Body of pancreas (tissue), 4 donors: ENCODE data around the gene PRPSAP2. TPM values are rescaled to one million over a fixed set of nuclear protein-coding genes. Genes with fewer than 3 reads are reported as not detected.

Experiments
- ATAC-seq: fragments of 150-250 bp; one replicate; pipeline ENCODE4 v1.9.1; 2016
- DNase-seq, 4 donors: peaks; one replicate each; pipeline ENCODE4 v3.0.0-alpha.2; 2019
- H3K27ac ChIP-seq, 4 donors: fragments of 200-600 bp; sonication (generic); 1 replicate in 3 of 4; 2 replicates in 1 of 4; pipeline versions ENCODE4 v1.5.1 to v1.6.1; 2016 to 2019; ENCODE audit warnings: mild to moderate bottlenecking in 1 of 4, mixed read lengths in 1 of 4, moderate library complexity in 1 of 4
- H3K27me3 ChIP-seq, 2 donors: fragments of 200-600 bp; sonication (generic); one replicate each; pipeline ENCODE4 v1.6.0; 2016; ENCODE audit warnings: mild to moderate bottlenecking in 1 of 2
- H3K36me3 ChIP-seq, 2 donors: fragments of 200-600 bp; sonication (generic); replicated peaks in 1 of 2; 2 replicates each; pipeline ENCODE4 v1.5.1; 2016; ENCODE audit warnings: low read depth in 2 of 2; ENCODE audit not compliant: insufficient read depth in 1 of 2
- H3K4me1 ChIP-seq: fragments of 200-600 bp; sonication (generic); one replicate; pipeline ENCODE4 v1.6.0; 2016
- H3K4me3 ChIP-seq, 2 donors: fragments of 200-600 bp; sonication (generic); 1 replicate in 1 of 2; 2 replicates in 1 of 2; pipeline ENCODE4 v1.5.1; 2016 to 2019
- H3K9me3 ChIP-seq, 3 donors: fragments of 200-600 bp; sonication (generic); 1 replicate in 2 of 3; 2 replicates in 1 of 3; pipeline ENCODE4 v1.5.1; 2016
- CTCF ChIP-seq, 7 experiments: fragments of 450-650 bp in 4 of 7; fragments of 200-600 bp in 3 of 7; sonication (generic) in 3 of 7; IDR thresholded peaks; one replicate each; pipeline ENCODE4 v1.5.1; 2016 to 2019; ENCODE audit warnings: antibody characterized with exemption in 7 of 7
- POLR2A ChIP-seq, 3 donors: fragments of 450-650 bp; IDR thresholded peaks; one replicate each; pipeline ENCODE4 v1.6.1; 2016; ENCODE audit warnings: antibody characterized with exemption in 3 of 3, mild to moderate bottlenecking in 2 of 3
- WGBS, 2 donors: methylation state at CpG; one replicate each; pipeline ENCODE4 v1.1.5; 2017; 5-methylcytosine and 5-hydroxymethylcytosine counted together
- intact Hi-C: fragments of 100-400 bp; cut with DNase I; formaldehyde crosslinking; loops from one replicate; pipeline ENCODE4 v1.15.1; 2023
- total RNA-seq, 2 donors: library from RNA; depleted of rRNA; stranded (reverse); fragments of >200 nt; gene quantifications; one replicate each; pipeline ENCODE4 v1.1.0, GENCODE V29; 2016

The PRPSAP2 gene
- total RNA-seq, 2 donors from 2014 or later = 16.6 to 35.6 TPM

GRCh38 chr17:18937981-18938691, 80.2 kb downstream of the PRPSAP2 start:
- Histone ChIP-seq H3K4me3 (no peak overlapping the region), H3K4me1 (no peaks in the 10 kb centered on the region), H3K27me3 (no peaks in the 10 kb centered on the region), H3K36me3 (no peaks in the 10 kb centered on the region), H3K9me3 (no peaks in the 10 kb centered on the region), H3K27ac (no peak overlapping the region)
- intact Hi-C loops = no loop called here
- 69 to 78% methylated on average over 8 of the region's 8 CpGs for WGBS, 2 donors
- TF ChIP-seq POLR2A (IDR thresholded peaks at IDR 0.05) (no peak), CTCF (IDR thresholded peaks at IDR 0.05) (no peak)
- ATAC-seq (no peak), DNase-seq (no peak)

GRCh38 chr17:18938692-18939023, 80.7 kb downstream of the PRPSAP2 start:
- Histone ChIP-seq H3K36me3 (no peaks in the 10 kb centered on the region), H3K27me3 (no peaks in the 10 kb centered on the region), H3K27ac (no peak overlapping the region), H3K4me3 (no peak overlapping the region), H3K9me3 (no peaks in the 10 kb centered on the region), H3K4me1 (no peaks in the 10 kb centered on the region)
- intact Hi-C loops = no loop called here
- TF ChIP-seq POLR2A (IDR thresholded peaks at IDR 0.05) = no peak
- TF ChIP-seq CTCF (IDR thresholded peaks at IDR 0.05) = no peak
- WGBS, 2 donors = 63% methylated on average over 2 of the region's 2 CpGs
- DNase-seq (no peak), ATAC-seq (no peak)

- WGBS, 2 donors = 65 to 74% methylated on average over 5 of the region's 5 CpGs
- ATAC-seq (no peak), DNase-seq (no peak)
- Histone ChIP-seq H3K4me1 (no peaks in the 10 kb centered on the region), H3K4me3 (no peak overlapping the region), H3K27ac (no peak overlapping the region), H3K9me3 (no peaks in the 10 kb centered on the region), H3K27me3 (no peaks in the 10 kb centered on the region), H3K36me3 (no peaks in the 10 kb centered on the region)
- TF ChIP-seq POLR2A (IDR thresholded peaks at IDR 0.05) (no peak), CTCF (IDR thresholded peaks at IDR 0.05) (no peak)
- intact Hi-C loops = no loop called here
Observed at GRCh38 chr17:18944646-18945045, 86.7 kb downstream of the PRPSAP2 start.

GRCh38 chr17:18946536-18946935, 88.6 kb downstream of the PRPSAP2 start:
- no peak overlapping the region for H3K4me3 ChIP-seq
- no peaks in the 10 kb centered on the region for H3K27me3 ChIP-seq
- WGBS, 2 donors = 36 to 73% methylated on average over 2 of the region's 2 CpGs
- intact Hi-C loops = no loop called here
- no peaks in the 10 kb centered on the region for H3K9me3 ChIP-seq
- no peak overlapping the region for H3K27ac ChIP-seq
- H3K36me3 ChIP-seq = no peaks in the 10 kb centered on the region
- ATAC-seq = no peak
- H3K4me1 ChIP-seq = peaks cover 13% of the 10 kb centered on the region
- TF ChIP-seq POLR2A (IDR thresholded peaks at IDR 0.05) = no peak
- TF ChIP-seq CTCF (IDR thresholded peaks at IDR 0.05) = no peak
- DNase-seq = no peak

- Histone ChIP-seq H3K27me3 (no peaks in the 10 kb centered on the region), H3K36me3 (no peaks in the 10 kb centered on the region), H3K4me3 (no peak overlapping the region), H3K9me3 (no peaks in the 10 kb centered on the region), H3K27ac (no peak overlapping the region), H3K4me1 (peaks cover 15% of the 10 kb centered on the region)
- 66 to 73% methylated on average over 5 to 6 of the region's 6 CpGs for whole genome bisulfite sequencing, 2 donors
- intact Hi-C loops = no loop called here
- TF ChIP-seq CTCF (IDR thresholded peaks at IDR 0.05) (no peak), POLR2A (IDR thresholded peaks at IDR 0.05) (no peak)
- ATAC-seq (no peak), DNase-seq (no peak)
Observed at GRCh38 chr17:18947866-18948265, 89.9 kb downstream of the PRPSAP2 start.
